ENCODE data around the gene ZNF667. TPM values are rescaled to one million over a fixed set of nuclear protein-coding genes. Genes with fewer than 3 reads are reported as not detected.

ZNF667 gene
- total RNA-seq: 9.1 TPM

DNA sequence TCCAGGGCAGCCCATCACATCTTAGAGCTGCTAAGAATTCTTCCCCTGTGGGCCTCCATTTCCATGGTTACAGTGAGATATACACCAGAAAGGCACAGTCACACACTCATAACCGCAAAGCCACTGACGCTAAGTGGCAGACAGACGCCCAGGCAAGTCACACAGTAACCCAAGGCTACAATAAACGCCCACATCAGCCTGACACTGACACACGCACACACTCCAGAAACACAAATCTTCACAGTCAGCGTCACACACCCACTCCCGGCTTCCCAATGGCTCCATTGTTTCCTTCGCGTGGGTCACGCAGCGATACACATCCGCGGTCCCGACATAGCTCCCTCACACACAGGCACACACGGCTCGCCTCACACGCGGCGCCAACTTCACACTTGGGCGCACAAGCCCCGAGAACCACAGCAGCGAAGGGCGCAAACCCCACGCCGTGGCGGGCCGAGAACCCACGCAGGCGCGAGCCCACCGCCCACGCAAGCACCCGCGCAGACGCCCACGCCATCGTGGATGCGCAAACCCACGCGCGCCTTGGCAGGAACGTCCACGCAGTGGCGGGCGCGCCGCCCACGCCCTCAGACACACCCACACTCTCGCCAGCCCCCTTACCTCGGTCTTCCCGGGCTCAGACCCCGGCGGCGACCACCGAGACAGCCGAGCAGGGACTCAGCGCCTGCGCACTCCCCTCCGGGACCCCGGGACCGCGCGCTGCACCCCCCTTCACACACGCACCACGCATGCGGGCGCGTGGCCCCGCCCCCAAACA lies at the start of gene ZNF667:
Gene ZNF667 (minus strand): TSS at position 695 of the 778 bp plus-strand sequence. CDS start 14,975 bp downstream, outside the sequence.

DNA sequence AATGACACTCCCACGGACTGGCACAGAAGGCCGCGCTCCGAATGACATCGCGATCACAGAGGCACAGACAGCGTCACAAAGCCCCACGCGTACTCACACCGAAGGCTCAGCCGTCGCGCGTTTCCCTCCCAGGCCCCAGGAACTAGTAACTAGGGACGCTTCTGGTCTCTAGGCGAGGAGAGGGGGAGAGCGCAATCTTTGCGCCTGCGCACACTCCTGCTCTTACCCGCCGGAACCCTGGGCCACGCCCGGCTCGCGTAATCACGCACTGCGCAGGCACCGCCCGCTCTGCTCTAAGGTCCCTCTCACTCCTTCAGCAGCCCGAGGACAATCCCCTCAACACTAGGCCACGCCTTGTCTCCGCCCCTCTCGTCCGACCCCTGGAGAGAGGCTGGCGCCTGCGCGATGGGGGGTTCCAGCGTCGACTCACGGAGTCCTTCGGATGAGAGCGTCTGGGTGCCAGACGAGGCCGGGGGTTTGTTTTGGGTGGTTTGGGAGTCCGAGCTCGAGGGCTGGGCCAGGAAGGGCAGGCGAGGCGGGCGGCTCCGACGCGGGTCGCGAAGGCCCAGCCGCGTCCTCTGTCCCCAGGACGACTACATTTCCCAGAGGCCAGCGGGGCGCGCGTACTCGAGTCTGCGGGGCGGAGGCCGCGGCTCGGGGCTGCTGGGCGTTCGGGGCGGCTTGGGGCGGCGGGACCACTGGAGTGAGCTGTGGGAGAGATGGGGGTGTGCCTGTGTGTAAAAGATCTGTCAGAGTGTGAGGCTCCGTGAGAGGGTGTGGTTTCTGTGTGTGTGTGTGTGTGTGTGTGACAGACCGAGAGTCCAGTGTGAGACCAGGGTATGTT lies 30.5 kb upstream of the ZNF667 start, which contains the start of gene ZNF471:
Gene ZNF471 (plus strand): TSS at position 410 of the 844 bp plus-strand sequence. CDS start 3,717 bp downstream, outside the sequence.

DNA sequence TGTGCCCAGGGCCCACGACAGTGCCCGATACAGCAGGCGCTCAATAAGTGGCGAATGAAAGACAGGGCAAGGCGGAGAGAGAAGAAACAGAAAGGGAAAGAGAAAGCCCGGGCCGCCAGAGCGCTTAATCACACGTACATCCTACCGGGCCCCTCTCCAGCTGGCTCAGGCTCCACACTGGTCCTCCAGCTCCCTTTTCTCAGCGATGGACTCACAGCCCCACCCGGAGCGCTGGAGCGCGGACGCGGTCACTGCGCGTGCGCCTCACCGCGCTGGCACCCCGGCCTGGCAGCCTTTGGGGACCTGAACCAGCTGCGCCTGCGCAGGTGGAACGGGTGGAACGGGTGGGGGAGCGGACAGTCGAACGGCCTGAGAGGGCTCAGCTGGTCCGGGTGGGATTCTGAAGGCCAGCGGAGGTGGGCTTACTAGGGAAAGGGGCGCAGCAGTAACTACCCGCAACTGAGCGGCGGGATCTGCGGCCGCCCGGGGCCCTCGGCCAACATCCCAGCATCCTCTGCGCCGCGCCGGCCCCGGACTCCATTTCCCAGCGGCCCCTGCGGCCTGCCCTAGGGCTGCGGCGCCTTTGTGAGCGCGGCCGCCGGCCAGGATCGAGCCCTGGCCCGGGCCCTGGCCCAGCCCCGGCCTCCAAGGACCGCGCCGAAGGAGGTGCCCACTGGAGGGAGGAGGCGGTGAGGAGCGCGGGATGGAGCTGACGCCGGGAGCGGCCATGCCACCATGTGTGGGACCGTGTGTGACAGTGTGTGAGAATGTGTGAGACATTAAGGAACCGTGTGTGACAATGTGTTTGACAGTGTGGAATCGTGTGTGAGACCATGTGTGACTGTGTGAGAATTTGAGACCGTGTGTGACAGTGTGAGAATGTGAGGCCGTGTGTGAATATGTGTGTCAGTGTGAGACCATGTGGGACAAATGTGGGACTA lies 73.1 kb downstream of the ZNF667 start, which contains the start of gene ZNF583:
Gene ZNF583 (plus strand): TSS at position 569 of the 941 bp plus-strand sequence. CDS start 2,783 bp downstream, outside the sequence.

DNA sequence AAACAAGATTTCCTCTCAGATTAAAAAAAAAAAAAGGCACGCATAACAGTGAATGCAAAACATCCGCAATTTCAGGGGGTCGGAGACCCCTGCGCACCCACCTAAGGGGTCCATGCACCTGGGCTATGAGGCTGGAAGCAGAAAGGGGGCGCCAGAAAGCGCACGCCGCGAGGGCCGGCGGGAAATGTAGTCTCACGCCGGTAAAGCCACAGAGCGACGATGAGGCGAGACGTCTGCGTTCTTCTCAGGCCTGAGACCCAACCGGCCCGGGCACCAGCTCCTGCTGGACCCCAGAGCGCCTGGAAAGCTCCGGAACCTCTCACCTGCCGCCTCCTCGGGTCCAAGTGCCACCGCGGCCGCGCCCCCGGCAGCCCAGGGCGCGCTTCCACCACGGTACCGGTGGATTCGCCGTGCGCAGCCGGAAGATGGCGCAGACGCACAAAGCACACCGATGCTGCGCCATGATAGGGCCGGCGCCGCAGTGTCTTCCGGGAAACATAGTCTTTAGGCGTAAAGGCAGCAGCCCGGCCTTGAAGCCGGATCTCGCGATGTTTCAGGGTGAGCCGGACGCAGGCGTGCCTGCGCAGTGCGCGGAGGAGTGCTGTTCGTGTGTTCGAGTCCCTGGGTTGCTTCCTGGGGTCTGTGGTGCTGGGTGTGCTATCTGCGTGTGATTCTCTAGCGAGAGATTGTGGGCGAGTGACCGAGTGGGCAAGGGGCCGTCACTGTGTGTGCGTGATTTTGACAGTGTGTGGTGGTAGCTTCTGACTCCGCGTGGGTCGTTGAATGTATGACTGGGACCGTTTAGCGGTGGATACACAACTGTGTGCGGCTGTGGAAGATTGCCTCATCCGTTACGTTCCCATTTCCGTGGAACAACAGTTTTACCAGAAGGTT lies 83.8 kb downstream of the ZNF667 start, which contains the start of gene ZNF582:
Gene ZNF582 (minus strand): TSS at position 416 of the 894 bp plus-strand sequence. CDS start 1,782 bp downstream, outside the sequence.

Other genes starting within 250 kb of the ZNF667 start
- not detected for gene EDDM13, start 204.6 kb downstream of the ZNF667 start, total RNA-seq
- gene ZSCAN5A, start 162.5 kb downstream of the ZNF667 start, total RNA-seq: 14.1 TPM
- 4.8 TPM for gene ZNF582, start 83.8 kb downstream of the ZNF667 start, total RNA-seq
- 7.2 TPM for gene ZNF583, start 73.0 kb downstream of the ZNF667 start, total RNA-seq
- 9.3 TPM for gene ZNF471, start 30.5 kb upstream of the ZNF667 start, total RNA-seq
- 7.6 TPM for gene ZFP28, start 61.6 kb upstream of the ZNF667 start, total RNA-seq
- gene ZNF470, start 90.1 kb upstream of the ZNF667 start, total RNA-seq: 4.9 TPM
- 13.8 TPM for gene ZNF71, start 118.0 kb upstream of the ZNF667 start, total RNA-seq
- 0.88 TPM for gene SMIM17, start 165.8 kb upstream of the ZNF667 start, total RNA-seq
- gene ZNF835, start 194.4 kb upstream of the ZNF667 start, total RNA-seq: 7.1 TPM